Neural cell (in vitro differentiated cells): ENCODE results near the gene ASIC2.

Experiments
- CTCF ChIP-seq: fragments of 450-650 bp; IDR thresholded peaks from 2 replicates; pipeline ENCODE4 v1.5.1; 2014; ENCODE audit warnings: antibody characterized with exemption, mild to moderate bottlenecking, moderate library complexity; ENCODE audit not compliant: poor library complexity, severe bottlenecking
- EP300 ChIP-seq: fragments of 450-650 bp; conservative IDR thresholded peaks from 2 replicates; pipeline ENCODE4 v1.6.1; 2014; ENCODE audit warnings: antibody characterized with exemption, mild to moderate bottlenecking, moderate library complexity; ENCODE audit not compliant: poor library complexity, severe bottlenecking
- EZH2 ChIP-seq: fragments of 200-600, 300-800 bp; shearing (Covaris generic), sonication (generic); IDR thresholded peaks from 2 replicates; pipeline ENCODE4 v1.6.1; 2014; ENCODE audit warnings: antibody characterized with exemption, low read length, borderline replicate concordance, mild to moderate bottlenecking; ENCODE audit not compliant: insufficient read depth, poor library complexity, severe bottlenecking
- MXI1 ChIP-seq: fragments of 450-650 bp; conservative IDR thresholded peaks from 2 replicates; pipeline ENCODE4 v1.6.1; 2014; ENCODE audit warnings: antibody characterized with exemption, mild to moderate bottlenecking; ENCODE audit not compliant: poor library complexity, severe bottlenecking
- POLR2AphosphoS5 ChIP-seq: IDR thresholded peaks from 2 replicates; pipeline ENCODE4 v1.6.1; 2012
- TF ChIP-seq, protein P1 (sequence below): IDR thresholded peaks from 2 replicates; pipeline ENCODE4 v1.6.1; 2012; ENCODE audit warnings: borderline replicate concordance

DNA sequence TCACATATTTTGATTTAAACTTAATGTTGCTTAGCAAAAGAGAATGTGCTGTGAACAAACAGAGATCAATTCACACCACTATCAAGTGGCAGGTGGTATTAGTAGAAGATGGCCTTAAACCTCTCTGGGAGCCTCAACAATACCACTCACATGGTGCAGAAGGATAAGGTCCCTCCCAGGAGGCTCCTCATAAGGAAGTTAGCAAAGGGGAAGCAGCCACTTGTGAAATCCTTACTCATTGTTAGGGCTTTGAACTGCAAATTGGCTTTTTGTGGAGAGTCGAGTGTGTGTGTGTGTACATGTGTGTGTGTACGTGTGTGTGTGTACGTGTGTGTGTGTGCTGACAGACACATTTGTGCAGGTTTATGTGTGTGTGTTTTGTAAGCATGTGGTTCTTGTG, 48.9 kb upstream of the ASIC2 start:
- TF ChIP-seq CTCF (no peak), EZH2 (no peak), EP300 (no peak), POLR2AphosphoS5 (no peak), MXI1 (no peak)
- TF ChIP-seq, protein P1, sequence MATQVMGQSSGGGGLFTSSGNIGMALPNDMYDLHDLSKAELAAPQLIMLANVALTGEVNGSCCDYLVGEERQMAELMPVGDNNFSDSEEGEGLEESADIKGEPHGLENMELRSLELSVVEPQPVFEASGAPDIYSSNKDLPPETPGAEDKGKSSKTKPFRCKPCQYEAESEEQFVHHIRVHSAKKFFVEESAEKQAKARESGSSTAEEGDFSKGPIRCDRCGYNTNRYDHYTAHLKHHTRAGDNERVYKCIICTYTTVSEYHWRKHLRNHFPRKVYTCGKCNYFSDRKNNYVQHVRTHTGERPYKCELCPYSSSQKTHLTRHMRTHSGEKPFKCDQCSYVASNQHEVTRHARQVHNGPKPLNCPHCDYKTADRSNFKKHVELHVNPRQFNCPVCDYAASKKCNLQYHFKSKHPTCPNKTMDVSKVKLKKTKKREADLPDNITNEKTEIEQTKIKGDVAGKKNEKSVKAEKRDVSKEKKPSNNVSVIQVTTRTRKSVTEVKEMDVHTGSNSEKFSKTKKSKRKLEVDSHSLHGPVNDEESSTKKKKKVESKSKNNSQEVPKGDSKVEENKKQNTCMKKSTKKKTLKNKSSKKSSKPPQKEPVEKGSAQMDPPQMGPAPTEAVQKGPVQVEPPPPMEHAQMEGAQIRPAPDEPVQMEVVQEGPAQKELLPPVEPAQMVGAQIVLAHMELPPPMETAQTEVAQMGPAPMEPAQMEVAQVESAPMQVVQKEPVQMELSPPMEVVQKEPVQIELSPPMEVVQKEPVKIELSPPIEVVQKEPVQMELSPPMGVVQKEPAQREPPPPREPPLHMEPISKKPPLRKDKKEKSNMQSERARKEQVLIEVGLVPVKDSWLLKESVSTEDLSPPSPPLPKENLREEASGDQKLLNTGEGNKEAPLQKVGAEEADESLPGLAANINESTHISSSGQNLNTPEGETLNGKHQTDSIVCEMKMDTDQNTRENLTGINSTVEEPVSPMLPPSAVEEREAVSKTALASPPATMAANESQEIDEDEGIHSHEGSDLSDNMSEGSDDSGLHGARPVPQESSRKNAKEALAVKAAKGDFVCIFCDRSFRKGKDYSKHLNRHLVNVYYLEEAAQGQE = no peak
